ENCODE results near the gene PTN.

DNA sequence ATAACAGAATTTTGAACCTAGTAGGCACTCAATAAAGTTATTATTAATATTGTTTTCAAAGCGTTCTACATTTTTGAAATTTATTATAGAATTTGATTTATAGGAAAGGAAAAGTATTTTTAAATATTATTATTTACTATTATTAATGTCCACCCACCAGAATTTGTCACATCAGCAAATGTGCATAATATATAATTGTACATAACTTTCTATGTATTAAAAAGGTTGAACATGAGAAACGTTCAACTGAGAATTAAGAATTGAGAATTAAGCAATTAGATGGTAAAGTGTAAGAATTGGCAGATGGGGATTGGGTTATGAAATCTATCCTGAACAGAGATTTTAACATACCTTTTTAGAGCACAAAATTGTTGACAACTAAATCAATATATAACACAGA is 129.8 kb downstream of the PTN start:
- TF ChIP-seq, protein P1, sequence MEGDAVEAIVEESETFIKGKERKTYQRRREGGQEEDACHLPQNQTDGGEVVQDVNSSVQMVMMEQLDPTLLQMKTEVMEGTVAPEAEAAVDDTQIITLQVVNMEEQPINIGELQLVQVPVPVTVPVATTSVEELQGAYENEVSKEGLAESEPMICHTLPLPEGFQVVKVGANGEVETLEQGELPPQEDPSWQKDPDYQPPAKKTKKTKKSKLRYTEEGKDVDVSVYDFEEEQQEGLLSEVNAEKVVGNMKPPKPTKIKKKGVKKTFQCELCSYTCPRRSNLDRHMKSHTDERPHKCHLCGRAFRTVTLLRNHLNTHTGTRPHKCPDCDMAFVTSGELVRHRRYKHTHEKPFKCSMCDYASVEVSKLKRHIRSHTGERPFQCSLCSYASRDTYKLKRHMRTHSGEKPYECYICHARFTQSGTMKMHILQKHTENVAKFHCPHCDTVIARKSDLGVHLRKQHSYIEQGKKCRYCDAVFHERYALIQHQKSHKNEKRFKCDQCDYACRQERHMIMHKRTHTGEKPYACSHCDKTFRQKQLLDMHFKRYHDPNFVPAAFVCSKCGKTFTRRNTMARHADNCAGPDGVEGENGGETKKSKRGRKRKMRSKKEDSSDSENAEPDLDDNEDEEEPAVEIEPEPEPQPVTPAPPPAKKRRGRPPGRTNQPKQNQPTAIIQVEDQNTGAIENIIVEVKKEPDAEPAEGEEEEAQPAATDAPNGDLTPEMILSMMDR (IDR thresholded peaks at IDR 0.05; ENCODE audit: low read length), result no peak
- no peak for TF ChIP-seq EZH2phosphoT487 (IDR thresholded peaks at IDR 0.05; ENCODE audit: low read length)
